GM19043 (cell line): ENCODE measurements around the gene STOM.

Source experiments
- ATAC-seq: cut with Tn5 transposase; IDR thresholded peaks from one replicate; pipeline ENCODE4 v1.9.1; 2021; ENCODE audit warnings: low read depth; ENCODE audit not compliant: unreplicated experiment

The STOM gene

GRCh38 chr9:121350993-121351561 is 19.0 kb downstream of the STOM start:
- no peak for ATAC-seq

DNA sequence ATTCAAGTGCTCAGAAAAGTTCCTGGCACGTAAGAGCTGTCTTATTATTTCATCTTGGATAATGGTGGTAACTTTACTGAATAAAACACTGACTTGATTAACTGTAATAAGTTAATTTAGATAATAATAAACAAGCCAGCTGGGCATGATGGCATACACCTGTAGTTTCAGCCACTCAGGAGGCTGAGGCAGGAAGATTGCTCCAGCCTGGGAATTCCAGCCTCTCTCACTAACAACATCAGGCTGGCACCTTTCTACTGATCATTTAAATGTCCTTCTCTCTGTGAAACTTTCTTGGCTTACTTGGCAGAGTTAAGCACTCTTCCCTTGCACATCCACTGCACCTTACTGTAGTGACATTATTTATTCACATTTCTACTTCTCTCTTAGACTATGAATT is 20.0 kb downstream of the STOM start:
- no peak for ATAC-seq

- no peak for ATAC-seq
Measured at GRCh38 chr9:121349009-121349408, 21.0 kb downstream of the STOM start.

DNA sequence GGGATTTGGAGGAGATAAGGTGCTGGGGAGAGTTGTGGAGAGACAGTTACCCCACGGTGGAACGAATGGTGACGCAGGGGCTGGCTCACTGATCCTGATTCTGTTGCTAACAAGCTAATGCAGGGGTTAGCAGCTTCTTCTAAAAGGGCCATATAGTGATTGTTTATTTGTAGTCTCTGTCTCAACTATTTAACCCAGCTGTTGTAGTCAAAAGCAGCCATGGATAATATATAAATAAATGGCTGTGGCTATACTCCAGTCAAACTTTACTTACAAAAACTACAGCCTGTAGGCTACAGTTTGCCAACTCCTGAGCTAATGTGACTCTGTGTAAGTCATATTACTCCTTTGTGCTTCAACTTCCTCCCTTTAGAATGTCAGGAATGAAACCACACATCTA is 21.8 kb downstream of the STOM start:
- no peak for ATAC-seq

- ATAC-seq = no peak
Measured at GRCh38 chr9:121345070-121345469, 25.0 kb downstream of the STOM start.

GRCh38 chr9:121344184-121344583 is 25.9 kb downstream of the STOM start:
- ATAC-seq = no peak

DNA sequence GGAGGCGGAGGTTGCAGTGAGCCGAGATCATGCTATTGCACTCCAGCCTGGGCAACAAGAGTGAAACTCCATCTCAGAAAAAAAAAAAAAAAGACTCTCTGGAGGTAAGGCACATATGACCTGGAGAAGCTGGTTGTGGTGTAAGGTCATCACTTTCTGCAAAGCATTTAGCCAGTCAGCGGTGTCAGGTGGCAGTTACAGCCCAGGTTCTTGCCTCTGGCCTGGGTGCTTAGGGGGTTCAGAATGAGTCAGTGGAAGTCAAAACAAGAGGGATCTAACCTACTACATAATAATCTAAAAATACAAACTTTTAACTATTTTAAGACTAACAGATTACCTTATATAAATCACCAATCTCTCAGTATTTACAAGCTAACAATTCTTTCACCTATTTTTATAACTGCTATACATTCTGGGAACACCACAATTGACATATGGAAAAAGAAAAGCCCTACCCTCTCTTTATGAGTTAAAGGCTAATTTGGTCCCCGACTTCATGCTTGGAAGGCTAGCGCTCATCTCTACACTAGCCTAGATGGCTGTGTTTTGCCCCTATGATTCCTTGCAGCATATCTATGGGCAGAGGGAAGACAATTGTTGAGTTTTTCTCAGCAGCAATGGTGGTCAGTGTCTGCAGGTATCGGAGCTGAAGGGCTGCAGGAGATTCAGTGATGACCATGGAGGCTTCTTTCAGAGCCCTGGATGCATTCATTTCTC is 29.2 kb downstream of the STOM start:
- no peak for ATAC-seq

- ATAC-seq = no peak
Measured at GRCh38 chr9:121339437-121339836, 30.6 kb downstream of the STOM start.

DNA sequence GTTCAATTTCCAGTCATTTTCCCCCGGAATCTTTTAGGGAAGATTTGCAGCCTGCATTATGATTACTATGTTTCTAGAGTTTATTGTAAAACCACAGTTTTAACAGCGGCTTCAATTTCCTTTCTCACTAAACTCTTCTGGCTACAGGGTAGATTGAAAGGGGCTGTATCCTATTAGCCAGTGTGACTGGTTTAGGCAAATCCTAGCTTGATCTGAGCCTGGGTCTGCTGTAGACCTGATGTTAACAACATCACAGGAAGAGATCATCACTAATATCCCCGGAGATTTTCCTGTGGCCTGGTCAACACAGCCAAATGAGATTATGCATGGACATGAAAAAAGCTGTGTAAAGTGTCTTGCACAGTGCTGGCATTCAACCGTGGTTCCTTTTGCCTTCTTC is 33.4 kb downstream of the STOM start:
- ATAC-seq = no peak

- ATAC-seq = no peak
Measured at GRCh38 chr9:121333950-121334773, 35.9 kb downstream of the STOM start.

DNA sequence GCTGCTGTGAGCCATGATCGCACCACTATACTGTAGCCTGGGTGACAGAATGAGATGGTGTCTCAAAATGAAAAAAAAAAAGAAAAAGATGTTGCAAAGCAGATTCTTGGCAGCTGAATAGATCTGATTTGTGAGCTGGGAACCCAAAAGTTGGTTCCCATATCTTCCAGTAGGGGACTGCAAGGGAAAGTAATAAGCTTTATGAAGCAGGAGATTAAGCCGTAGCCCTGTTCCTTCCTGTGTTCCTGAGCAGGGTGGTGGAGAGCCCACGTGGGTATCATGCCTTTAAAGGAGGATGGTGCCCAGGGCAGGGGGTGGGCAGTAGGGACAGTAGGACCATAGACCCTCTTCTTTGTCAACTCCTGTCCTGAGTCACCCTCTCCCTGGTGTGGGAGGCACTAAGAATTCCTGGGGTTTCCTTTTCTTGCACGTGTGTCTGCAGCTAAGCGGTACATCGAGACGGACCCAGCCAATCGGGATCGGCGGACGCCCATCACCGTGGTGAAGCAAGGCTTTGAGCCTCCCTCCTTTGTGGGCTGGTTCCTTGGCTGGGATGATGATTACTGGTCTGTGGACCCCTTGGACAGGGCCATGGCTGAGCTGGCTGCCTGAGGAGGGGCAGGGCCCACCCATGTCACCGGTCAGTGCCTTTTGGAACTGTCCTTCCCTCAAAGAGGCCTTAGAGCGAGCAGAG is 37.9 kb downstream of the STOM start:
- no peak for ATAC-seq

DNA sequence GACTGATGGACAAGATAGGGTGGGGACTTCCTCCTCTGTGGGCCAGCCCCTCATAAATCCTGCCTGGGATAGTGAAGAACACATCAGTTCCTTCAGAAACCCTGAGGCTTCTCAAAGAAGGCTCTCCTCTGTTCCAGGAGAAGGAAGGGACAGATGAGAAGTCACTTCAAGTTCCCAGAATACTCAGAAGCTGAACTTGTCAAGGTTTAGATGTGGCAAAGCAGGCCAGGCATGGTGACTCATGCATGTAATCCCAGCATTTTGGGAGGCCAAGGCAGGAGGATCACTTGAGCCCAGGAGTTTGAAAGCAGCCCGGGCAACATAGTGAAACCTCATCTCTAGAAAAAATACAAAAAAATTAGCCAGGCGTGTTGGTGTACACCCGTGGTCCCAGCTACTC is 38.5 kb downstream of the STOM start:
- ATAC-seq = no peak

- no peak for ATAC-seq
Measured at GRCh38 chr9:121328876-121329681, 41.0 kb downstream of the STOM start.

DNA sequence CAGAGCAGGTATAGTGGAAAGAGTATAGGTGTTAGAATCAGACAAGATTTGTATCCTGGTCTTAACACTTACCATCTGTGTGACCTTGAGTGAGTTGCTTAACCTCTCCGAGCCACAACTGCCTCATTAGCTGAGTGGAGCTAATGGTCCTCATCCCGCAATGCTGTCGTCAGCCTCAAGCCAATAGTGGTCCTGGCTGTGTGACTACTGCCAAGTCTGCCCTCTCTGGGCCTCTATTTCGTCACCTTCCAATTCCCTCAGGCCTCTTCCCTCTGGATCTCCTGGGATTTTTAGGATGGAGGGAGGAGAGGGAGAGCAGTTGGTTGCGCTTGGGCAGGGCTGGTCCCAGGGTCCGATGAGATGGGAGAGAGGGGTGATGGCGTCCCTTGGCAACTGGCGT is 41.6 kb downstream of the STOM start:
- no peak for ATAC-seq

DNA sequence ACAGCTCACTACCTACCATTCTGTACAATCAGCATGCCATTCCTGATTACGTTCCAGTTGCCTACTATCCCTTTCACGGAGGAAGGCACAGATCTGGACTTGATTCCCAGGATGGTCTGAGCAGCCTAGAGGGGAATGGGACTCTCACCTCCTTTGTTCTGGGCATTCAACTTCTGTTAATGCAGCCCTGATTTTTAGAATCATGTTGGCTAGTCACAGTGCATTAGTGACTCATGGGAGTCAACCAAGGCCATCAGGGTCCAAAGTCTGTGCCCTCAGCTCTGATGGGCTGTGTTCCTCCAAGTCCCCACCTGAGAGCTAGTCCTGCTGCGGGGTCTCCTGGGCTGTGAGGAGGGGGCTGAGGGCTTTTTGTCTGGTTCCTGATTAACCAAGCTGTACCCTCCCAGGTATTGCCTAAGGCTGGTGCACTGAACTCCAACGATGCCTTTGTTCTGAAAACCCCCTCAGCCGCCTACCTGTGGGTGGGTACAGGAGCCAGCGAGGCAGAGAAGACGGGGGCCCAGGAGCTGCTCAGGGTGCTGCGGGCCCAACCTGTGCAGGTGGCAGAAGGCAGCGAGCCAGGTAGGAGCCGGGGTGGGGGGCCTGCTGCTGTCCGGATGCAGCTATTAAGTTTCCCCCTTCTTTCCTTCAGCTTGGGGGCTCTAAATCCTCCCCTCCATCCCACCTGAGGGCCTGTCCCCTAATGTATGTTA is 43.0 kb downstream of the STOM start:
- ATAC-seq = no peak

GRCh38 chr9:121326130-121326838 is 43.8 kb downstream of the STOM start:
- no peak for ATAC-seq

GRCh38 chr9:121325387-121325786 is 44.7 kb downstream of the STOM start:
- no peak for ATAC-seq

DNA sequence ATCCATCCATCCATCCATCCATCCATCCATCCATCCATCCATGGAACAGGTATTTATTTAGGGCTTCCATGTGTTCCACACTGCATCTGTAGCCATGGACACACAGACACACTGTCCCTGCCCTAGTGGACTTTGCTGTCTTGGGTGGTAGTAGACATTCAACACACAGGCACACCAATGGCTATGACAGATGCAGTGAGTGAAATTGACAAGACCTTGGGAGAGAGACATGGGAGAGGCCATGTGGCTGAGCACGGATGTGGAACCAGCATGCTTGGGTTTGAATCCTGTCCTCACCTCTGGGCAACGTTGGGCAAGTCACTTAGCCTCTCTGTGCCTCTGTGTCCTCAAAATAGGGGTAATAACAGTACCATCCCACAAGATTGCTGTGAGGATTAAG is 45.3 kb downstream of the STOM start:
- no peak for ATAC-seq

GRCh38 chr9:121324316-121324715 is 45.7 kb downstream of the STOM start:
- ATAC-seq = no peak
